HS-27A (cell line): ENCODE data around the gene ARHGAP45.
"Not testable (repeated sequence)": the region's sequence is repeated elsewhere in the genome, so short reads cannot be mapped to it uniquely, and the experiment has no call there.

Source experiments
- DNase-seq: peaks from one replicate; pipeline ENCODE4 v3.0.0-alpha.2; 2012; ENCODE audit warnings: low read depth, missing footprints

The ARHGAP45 gene

DNA sequence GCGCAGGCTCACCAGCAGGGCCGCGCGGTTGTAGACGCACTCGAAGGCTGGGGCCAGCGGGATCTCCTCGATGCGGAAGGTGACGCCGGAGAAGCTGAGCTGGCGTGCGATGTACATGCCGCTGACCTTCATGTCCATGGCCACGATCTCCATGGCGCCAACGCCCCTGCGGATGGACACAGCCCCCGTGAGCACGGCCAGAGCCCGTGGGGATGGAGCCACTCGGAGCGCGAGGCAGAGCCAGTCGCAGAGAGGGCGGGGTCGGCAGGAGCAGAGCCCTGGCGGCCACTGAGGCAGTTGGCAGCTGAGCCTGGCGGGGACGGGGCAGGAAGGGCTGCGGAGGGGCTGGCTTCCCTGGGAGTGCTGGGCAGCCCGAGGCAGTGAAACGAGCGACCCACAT, 52.0 kb downstream of the ARHGAP45 start:
- DNase-seq = no peak

DNA sequence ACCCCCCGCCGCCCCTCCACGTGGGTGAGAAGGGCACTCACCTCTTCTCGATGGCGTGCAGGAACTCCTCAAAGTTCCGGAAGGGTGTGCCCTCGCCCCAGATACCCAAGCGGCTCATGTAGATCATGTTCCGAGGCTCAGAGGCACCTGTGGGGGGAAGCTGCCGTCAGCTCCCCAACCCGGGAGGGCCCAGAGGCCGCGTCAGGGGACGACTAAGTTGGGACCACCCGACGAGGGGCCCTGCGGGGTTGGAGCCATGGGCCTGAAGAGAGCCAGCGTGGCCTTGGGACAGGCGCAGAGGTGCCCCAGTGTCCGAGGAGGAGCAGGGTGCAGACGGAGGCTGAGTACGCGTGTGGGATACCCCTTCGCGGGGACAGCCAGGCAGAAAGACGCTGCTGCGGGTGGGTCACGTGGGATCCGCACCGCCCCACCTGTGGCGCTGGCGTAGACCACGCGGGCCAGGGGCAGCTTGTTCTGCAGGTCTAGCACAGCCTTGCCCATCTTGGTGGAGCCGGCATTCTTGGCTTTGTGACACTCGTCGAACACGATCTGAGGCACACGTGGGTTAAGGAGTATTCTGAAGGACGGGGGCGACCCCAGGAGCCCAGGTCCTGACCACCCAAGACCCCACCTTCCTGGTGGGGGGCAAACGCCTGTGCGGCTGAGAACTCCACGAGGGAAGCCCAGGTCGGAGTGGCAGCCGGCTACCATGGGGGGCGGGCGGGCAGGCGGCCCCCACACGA, 52.7 kb downstream of the ARHGAP45 start:
- no peak for DNase-seq

DNA sequence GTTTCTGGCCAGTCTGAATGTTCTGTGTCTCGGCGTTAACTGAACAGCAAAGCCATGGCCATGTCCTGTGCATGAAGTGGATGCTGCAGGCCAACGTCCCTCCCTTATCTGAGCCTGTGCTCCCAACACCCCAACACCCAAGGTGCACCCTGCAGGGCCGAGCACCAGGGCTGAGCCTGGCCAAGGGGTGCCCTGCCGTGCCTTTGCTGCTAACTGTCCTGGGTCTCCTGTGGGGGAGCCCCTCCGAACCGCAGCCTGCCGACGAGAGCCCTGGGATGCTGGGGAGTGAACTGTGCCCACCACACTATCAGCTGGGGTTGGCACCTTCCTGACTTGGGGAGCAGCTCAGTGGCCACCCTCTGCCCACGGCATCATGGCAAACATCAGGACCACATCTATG, 54.4 kb downstream of the ARHGAP45 start:
- DNase-seq = no peak

DNA sequence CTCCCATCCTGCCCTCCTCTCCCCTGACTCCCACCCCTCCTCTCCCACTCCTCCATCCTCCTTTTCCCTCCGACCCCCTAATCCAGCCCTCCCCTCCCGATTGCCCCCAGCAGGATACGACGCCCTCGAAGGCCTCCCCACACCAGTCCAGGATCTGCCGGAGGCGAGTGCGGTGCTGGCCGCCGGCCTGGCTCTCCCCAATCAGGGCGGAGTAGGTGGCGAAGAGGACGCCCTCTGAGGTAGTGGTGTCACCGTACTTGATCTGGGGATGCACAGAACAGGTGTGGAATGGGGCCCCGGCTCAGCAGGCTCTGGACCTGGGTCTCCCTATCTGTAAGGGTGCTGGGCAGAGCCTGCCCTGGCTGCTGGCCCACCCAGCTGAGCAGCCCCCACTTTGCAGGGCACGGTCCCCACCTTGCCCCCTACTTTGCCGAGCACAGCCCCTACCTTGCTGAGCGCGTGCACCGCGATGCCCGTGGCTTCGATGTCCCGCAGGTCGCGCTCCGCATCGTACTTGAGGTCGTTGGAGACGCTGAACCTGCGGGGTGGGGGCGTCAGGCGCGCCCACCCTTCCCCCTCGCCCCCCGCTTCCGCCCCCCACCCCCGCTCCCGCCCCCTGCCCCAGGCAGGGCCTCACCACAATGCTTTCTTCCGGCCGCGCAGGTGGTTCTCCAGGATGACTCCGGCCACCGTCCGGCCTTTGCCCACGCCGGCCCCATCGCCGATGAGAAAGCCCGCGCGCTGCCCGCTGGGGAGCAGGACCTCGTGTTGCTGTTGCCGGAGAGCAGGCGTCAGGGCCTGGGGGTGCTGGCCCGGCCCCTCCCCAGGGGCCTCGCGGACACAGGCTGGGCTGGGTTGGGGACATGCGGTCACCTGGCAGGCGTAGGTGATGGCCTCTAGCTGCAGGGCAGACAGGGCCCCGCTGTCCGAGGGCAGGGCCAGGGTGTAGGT, 55.3 kb downstream of the ARHGAP45 start:
- DNase-seq = no peak

DNA sequence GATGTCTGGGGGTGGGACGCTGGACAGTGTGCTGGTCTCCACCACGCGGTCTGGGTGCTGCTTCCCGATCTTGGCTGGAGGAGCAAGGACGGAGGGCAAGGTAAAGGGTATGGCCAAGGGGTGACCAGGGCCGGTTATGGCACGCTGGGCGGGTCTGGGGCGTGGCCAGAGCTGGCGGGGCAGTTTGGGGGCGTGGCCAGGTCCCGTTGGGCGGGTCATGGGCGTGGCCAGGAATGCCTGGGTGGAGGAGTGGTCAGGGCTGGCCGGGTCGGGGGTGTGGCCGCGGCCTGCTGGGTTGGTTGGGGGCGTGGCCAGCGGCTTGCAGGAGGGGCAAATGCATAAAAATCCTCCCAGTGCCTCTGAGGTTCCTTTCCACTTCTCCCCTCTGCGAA, 56.0 kb downstream of the ARHGAP45 start:
- DNase-seq = no peak

DNA sequence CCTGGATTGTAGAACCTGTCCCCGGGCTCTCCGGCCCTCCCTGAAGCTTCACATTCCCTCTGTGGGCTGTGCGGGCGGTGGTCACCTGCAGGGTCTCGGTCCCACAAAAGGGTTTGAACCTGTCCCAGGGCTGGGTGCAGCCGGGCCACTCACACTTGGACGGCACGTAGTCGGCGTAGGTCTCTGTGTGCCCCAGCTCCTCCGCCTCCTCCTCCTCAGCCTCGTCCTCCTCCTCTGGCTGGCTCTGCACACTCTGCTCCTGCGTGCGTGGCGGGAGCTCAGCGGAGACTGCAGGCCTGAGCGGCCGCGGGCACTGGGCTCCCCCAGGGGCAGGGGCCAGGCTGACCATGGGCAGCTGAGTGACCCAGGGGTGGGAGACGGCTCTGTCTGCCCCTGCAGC, 56.4 kb downstream of the ARHGAP45 start:
- DNase-seq = no peak

DNA sequence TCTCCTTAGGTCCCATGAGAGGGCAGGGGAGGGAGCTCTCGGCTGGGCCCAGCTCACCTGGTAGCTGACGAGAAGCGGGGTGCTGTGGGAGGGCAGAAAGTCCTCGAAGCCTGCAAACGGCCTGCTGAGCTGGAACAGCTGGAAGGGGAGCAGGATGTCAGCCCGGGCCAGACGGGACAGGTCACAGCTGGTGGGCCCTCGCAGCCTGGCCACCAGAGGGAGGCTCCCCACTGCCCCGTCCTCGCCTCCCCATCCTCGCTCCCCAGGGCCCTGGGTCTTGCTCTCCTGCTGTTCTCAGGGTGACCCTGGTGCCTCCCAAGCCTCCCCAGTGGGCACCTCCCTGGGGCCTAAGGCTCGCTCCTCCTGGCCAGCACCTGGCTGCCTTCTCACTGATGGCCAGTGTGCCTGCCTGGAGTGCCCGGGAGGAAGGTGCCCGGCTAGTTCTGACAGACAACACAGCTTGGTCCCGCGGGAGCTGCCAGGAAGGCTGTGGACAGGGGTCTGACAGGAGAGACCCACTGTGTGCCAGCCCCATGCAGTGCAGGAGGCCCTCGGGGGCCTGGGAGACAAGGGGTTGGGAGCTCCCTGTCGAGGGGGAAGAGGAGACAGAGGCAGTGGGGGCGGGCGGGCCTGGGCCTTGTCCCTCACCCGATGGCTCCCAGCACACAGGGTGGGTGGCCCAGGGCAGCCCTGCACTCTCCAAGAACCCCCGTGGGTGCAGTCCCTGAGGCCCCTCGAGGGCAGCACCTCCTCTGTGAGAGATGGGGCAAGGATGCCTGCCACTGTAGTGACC, 57.1 kb downstream of the ARHGAP45 start:
- DNase-seq = no peak

DNA sequence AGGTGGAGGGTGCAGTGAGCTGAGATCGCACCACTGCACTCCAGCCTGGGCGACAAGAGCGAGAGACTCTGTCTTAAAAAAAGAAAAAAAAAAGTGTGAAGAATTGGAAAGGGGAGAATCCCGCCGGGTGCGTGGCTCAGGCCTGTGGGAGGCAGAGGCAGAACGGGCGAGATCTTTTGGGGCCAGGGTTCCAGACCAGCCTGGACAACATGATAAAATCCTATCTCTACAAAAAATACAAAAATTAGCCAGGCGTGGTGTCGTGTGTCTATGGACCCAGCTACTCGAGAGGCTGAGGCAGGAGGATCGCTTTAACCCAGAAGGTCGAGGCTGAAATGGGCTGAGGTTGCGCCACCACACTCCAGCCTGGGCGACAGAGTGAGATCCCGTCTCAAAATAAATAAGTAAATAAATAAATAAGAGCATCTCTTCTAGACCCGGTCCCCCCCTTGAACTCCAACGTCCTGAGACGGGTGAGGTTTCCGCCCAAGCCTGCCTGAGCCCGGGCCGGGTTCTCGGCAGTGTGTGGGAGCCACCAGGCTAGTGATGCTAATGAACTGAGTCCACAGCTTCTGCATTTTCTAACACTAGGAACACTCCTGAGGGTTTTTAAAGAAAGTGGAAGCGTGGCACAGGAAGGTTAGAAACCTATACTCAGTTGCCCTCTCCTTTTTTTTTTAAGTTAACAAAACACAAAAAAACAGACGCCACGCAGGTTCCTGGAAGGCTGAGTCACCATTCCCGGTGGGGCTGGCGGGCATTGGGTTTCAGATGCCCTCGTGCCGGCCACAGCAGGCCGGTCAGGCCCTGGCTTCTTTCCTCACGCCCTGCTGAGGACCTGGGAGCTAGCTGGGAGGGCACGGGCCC, 58.9 kb downstream of the ARHGAP45 start:
- peak; percentile 39 for DNase-seq

DNA sequence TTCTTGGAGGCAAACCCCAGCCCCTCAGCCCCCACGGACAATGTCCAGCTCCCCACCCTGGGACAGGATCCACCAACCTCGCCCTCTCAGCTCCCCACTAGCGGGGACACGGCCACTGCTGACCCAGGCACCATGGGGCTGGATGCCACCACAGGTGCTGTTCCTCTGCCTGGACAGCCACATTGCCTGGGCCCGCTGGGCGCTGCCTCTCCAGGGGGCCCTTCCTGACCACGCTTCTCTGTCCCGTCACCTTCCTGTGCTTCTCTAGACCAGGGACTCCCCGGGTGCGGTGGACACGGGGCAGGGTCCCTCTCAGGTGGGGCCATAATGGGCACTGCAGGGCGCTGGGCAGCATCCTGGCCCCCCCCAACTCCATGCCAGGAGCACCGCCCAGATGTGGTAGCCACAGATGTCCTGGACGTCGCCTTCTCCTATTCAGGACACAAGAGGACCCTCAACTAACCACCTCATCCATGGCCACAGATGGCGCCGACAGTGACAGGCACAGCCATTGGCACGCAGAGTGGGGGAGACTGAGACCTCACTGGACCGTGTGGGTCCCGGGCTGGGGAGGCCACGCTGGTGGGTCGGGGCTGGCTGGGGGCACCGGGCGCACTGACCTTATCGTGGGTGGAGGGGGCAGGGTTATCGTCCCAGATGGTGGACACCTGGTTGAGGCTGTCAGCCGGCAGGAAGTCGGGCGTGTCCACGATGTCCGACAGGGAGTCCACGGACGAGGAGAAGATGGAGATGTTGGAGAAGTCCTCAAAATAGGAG, 60.2 kb downstream of the ARHGAP45 start:
- no peak for DNase-seq

DNA sequence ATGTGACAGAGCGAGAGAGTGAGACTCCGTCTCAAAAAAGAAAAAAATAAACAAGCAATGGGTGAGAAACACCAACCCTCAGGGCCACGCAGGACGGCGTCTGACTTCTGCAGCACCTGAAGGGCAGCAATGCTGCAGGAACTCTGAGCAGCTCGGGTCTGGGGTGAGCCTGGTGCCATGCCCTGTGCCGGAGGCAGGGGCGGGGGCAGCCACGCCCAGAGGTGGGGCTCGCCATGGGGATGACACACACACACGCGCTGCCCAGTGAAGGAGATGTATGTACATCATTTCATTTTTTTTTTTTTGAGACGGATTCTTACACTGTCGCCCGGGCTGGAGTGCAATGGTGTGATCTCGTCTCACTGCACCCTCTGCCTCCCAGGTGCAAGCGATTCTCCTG, 61.1 kb downstream of the ARHGAP45 start:
- no peak for DNase-seq

DNA sequence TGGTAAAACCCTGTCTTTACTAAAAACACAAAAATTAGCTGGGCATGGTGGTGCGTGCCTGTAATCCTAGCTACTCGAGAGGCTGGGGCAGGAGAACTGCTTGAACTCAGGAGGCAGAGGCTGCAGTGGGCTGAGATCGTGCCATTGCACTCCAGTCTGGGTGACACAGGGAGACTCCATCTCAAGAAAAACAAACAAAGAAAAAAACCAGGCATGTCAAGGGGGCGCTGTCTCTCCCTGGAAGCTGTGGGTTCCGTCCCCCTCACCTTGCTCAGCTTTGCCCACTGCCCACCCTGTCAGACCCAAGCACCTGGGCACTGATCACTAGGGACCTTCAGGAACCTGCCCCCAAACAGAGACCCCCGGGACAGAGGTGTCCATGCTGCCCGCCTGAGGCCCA, 62.1 kb downstream of the ARHGAP45 start:
- DNase-seq = not testable (repeated sequence)

DNA sequence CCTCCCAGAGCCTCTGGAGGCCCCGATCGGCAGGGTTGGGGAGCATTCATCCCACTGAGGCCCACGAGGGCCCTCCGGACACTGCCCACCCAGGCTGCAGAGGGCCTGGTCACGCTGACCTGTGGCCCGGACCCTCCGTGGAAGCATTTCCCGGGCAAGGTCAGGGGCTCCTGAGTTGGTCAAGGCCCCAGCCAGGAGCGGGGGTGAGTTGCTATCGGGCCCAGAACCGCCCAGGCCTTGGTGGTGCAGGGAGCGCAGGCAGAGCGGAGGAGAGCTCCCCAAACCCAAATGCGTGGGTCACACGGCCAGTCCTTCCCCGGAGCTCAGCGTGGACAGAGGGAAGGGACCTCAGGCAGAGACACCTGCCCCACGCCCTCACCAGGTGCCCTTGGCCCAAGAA, 62.6 kb downstream of the ARHGAP45 start:
- no peak for DNase-seq

DNA sequence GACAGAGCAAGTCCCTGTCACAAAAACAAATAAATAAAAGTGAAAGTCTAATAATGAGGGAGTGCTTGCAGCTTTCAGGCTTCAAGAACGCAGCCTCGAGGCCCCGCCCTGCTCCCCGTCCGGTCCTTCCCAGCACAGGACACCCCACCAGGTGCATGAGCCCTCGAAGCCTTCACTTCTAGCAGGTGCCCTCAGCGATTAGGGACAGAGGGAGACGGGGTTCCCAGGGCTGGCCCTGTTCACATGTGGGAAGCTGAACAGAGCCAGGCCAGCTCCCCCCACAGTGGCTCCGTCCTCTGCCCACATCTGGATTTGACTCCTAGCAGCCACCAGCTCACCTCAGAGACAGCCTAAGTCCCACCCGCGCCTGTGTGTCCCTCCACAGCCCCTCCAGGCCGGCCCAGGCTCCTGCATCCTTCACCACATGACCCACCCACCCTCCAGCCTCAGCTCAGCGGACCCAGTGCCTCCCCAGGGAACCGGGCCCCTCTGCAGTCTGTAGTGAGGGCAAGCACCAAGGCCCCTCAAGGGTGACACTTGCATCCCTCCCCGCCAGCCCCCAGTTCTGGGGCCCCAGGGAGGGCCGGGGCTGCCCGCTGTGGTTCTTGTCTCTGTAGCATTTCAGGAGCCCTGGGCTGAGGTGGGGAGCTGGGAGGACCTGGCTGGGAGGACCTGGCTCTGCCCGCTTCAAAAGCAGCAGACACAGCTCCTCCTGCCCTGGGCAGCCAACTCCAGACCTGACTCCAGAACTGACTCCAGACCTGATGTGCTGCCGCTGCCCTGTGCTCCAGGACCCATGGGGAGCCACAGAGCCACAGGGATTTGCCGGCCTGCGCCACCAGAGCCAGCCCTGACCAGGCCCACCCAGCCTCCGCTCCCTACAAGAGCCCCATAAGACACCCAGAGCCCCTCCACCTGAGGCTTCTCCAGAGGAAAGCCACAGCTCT, 64.1 kb downstream of the ARHGAP45 start:
- no peak for DNase-seq

DNA sequence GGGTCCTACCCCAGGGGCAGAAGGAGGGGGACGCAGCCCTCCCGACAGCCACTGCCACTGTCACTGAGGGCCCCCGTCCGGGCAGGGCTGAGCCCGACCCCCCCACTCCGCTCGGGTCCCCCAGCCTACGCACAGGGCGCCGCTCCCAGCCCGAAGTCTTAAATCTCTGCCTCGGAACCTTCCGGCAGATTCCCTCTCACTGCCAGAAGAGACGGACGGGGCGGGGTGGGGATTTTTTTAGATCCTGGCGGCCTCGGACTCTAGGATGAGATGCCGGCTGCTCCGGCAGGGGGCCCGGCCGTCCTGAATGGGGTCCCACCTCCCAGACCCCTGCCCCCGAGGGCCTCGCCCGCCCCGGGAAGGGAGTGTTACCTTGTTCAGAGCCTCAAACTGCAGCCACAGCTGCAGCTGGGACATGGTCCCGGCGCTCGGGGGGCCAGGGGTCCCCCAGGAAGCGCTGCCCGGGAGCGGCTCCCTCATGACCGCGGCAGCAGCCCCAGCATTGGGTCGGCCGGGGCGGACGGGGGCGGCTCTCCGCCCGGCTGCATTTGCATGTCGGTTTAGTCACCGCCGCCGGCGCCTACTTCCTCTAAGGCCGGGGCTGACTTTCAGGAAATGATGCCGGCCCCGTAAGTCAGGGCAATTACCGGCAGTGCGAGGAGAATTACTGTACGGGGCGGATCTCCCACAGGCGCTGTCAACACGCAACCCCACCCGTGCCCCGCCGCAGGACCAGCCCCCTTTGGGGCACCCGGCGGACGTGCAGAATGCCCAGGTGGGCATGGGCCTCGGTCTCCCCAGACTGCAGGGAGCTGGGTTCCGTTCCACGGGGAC, 65.0 kb downstream of the ARHGAP45 start:
- DNase-seq = peak; percentile 41

DNA sequence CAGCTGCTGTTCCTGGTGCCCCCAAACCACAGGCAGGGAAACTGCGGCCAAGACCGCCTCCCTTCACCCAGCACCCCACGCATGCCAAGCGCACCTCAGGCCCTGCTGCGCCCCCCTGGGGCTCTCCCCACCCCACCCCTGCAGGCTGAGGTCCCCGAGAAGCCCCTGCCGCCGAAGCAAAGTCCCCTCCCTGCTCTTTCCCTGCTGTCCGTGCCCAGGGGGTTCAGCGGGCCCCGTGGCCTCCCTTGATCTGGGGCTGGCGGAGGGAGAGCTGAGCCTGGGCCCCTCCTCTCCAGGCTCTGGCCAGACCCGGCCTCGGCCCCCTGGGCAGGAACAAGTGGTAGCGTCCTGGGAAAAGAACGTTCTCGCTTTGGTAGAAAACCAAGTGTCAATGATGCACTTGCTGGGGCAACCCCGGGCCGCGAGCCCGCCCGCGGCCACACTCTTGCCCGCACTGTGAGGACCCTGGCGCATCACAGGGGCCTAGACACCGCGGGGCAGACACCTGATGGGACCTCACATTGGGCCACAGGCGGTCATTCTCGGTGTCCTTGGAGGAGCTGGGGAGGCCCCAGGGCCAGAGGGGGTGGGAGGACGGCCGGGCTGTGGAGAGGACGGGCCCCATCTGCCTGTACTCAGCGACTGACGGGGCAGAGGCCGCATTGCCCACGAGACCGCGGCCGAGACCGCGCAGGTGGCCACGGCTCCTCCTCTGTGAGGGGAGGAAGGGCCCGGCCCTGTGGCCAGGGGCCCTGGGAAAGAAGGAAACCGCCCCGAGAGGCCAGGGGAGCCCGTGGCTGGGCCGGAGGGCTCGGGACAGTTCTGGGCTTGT, 65.8 kb downstream of the ARHGAP45 start:
- DNase-seq = no peak

DNA sequence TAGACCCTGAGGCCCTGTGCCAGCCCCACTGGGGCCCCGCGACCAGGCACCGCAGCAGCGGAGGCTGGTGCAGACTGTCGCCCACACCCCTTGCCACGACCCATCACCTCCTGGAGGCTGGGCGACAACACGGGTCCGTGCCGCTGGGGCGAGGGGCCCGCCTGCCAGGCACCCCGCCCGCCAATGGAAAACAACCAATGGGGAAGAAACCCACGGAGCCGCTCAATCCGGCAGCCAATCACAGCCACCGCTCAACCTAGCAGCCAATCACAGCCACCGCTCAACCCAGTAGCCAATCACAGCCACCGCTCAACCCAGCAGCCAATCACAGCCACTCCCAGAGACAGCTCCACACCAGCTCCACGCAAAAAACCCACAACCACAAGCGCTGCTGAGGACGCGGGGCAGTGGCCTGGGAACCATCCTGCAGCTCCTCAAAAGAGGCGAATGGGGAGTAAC, 66.5 kb downstream of the ARHGAP45 start:
- no peak for DNase-seq

DNA sequence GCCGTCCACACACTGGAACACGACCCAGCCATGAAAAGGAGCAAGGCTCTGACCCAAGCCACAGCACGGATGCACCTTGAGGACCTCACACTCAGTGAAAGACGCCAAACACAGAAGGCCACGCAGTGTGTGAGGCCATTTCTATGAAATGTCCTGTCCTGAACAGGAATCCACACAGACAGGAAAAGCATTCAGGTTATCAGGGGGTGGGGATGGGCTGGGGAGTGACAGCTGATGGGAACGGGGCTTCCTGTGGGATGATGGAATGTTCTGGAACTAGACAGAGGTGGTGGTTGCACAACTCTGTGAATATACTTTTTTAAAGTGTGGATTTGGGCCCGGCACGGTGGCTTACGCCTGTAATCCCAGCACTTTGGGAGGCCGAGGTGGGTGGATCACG, 67.5 kb downstream of the ARHGAP45 start:
- DNase-seq = no peak

DNA sequence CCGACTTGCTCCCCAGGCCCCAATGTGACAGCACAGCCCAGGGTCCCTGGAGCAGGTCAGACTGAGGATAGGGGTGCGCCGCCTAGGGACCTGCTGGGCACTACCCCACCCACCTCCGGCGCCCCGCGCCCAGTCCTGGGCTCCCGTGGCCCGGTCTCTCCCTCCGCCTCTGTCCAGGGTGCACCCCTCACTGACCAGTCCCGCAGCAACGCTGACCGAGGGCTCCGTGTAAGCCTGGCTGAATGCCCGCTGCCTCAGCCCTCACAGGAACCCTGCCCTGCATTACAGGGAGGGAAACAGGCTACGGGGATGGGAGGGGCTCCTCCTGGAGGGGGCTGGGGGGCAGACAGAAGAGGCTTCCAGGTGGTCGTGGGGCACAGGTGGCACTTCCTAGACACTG, 68.5 kb downstream of the ARHGAP45 start:
- no peak for DNase-seq
